Mesothelial cell of epicardium (in vitro differentiated cells): ENCODE data around the gene SERPINB8. TPM values are rescaled to one million over a fixed set of nuclear protein-coding genes. Genes with fewer than 3 reads are reported as not detected.

Source experiments
- DNase-seq, 2 experiments: peaks; one replicate each; pipeline ENCODE4 v3.0.0; 2021; ENCODE audit warnings: low spot score in 2 of 2; ENCODE audit not compliant: unreplicated experiment in 2 of 2
- H3K27ac Mint-ChIP-seq: 2 replicates; pipeline ENCODE4 v1.8.0; 2021; ENCODE audit warnings: mixed read lengths
- H3K27me3 Mint-ChIP-seq: 2 replicates; pipeline ENCODE4 v1.8.0; 2021; ENCODE audit warnings: low read depth, mixed read lengths
- H3K36me3 Mint-ChIP-seq: 2 replicates; pipeline ENCODE4 v1.8.0; 2021; ENCODE audit warnings: mixed read lengths
- H3K4me1 Mint-ChIP-seq: 2 replicates; pipeline ENCODE4 v1.8.0; 2021; ENCODE audit warnings: mixed read lengths
- H3K4me3 Mint-ChIP-seq: 2 replicates; pipeline ENCODE4 v1.8.0; 2021; ENCODE audit warnings: mild to moderate bottlenecking, moderate library complexity, mixed read lengths
- H3K9me3 Mint-ChIP-seq: 2 replicates; pipeline ENCODE4 v1.8.0; 2021; ENCODE audit warnings: mixed read lengths
- total RNA-seq: library from RNA; stranded (reverse); gene quantifications from 3 replicates; pipeline ENCODE4 v1.2.1, GENCODE V29; 2021
- TF ChIP-seq, protein P1 (sequence below): fragments of 200-600 bp; sonication (generic); IDR thresholded peaks from one replicate; pipeline ENCODE4 v1.5.0; 2021; ENCODE audit warnings: antibody characterized with exemption; ENCODE audit not compliant: unreplicated experiment

Gene SERPINB8
- total RNA-seq, 1 donor from 2014 or later: 5.3 TPM

DNA sequence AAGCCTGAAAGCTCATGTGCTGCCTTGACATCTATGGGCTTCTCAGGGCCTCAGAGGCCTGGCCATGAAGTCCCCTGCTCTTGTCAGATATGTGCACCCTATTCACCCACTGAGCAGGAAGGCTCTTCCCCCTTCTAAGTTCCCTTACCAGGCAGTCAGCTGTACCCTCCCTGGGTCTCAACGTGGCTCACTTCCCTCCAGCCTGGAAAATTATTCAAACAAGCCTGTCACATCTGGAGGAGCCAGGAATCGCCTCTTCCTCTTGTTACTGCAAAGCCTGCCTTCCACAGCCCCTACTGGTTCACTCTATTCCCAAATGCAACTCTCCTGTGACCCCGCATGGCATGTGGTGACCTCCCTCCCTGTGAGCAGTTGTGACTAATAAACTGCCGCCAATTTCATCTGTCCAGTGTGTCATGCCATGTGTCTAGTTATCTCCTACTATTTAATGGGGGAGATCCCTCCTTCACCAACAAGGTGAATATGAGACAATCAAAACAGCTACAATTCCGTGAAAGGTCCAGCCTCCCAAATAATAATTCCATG lies 8.4 kb upstream of the SERPINB8 start:
- Mint-ChIP-seq H3K27me3 (no peaks in the 10 kb centered on the region), H3K36me3 (no peaks in the 10 kb centered on the region), H3K4me1 (no peaks in the 10 kb centered on the region), H3K4me3 (no peak overlapping the region), H3K9me3 (peaks cover 6% of the 10 kb centered on the region), H3K27ac (no peak overlapping the region)
- TF ChIP-seq, protein P1, sequence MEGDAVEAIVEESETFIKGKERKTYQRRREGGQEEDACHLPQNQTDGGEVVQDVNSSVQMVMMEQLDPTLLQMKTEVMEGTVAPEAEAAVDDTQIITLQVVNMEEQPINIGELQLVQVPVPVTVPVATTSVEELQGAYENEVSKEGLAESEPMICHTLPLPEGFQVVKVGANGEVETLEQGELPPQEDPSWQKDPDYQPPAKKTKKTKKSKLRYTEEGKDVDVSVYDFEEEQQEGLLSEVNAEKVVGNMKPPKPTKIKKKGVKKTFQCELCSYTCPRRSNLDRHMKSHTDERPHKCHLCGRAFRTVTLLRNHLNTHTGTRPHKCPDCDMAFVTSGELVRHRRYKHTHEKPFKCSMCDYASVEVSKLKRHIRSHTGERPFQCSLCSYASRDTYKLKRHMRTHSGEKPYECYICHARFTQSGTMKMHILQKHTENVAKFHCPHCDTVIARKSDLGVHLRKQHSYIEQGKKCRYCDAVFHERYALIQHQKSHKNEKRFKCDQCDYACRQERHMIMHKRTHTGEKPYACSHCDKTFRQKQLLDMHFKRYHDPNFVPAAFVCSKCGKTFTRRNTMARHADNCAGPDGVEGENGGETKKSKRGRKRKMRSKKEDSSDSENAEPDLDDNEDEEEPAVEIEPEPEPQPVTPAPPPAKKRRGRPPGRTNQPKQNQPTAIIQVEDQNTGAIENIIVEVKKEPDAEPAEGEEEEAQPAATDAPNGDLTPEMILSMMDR: no peak
- DNase-seq: no peak

DNA sequence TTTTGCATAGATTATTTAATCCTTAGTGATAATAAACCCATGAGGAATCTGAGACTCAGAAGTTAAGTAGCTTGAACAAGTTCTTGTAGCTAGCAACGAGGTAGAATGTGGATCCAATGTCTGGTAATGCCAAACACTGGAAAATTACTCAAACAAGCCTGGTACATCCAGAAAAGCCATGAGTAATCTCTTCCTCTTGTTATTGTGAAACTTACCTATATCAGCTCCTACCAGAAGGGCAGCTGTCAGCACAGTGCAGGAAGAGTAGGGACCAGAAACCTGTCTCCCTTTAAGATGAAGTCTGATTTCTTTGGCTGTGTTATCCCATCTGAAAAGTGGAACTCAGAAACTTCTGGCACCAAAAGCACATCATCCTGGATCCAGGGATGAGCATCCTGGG lies 7.7 kb upstream of the SERPINB8 start:
- TF ChIP-seq, protein P1: no peak
- no peaks in the 10 kb centered on the region for H3K27me3 Mint-ChIP-seq
- no peak for DNase-seq
- no peak overlapping the region for H3K27ac Mint-ChIP-seq
- no peaks in the 10 kb centered on the region for H3K36me3 Mint-ChIP-seq
- H3K4me3 Mint-ChIP-seq: no peak overlapping the region
- no peaks in the 10 kb centered on the region for H3K4me1 Mint-ChIP-seq
- peaks cover 6% of the 10 kb centered on the region for H3K9me3 Mint-ChIP-seq

DNA sequence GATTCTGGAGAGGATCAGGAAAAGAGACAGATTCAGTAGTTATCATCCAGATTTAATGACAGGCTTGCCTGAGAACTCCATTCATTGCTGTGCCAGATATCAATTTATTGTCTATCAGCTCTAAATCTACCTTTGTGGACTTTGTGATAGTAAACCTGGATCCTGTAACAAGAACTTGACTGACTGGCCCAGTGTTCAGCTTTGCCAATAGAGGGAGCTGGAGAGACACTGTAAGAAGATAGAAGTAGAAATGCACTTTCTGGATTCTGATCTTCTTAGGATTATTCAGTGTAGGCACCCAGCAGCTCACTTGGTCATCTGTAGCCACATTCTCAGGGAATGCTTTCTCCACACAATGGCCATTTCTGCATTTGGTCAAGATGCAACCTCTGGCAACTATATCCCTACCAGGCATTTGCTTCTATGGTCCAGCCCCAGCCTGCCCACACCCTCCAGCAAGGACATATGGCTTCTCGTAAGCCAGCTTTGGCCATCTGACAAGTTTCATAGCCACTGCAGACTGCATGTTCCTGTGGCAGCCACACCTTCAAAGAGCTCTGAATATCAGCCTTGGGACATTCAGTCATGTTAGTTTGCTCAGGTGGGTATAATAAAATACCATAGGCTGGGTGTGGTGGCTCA lies 6.1 kb upstream of the SERPINB8 start:
- H3K4me1 Mint-ChIP-seq: peaks cover 4% of the 10 kb centered on the region

DNA sequence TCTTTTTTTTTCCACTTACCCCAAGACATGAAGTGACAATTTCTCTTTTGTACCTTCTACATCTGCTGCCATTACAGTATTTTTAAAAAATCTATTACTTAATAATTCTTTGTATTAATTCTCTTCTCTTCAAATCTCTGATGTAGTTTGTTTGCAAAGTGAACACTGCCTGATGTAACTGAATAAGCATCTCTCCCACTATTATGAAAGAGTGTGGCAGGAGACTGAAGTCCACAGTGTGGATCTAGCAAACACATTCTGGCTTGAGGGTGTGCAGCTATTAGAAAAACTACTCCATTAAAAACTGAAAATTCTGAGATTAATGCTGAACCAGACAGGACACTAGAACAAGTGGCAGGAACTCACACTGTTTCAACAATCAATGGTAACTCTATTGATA lies 5.0 kb upstream of the SERPINB8 start:
- no peak for DNase-seq
- H3K27me3 Mint-ChIP-seq: no peaks in the 10 kb centered on the region
- no peak overlapping the region for H3K4me3 Mint-ChIP-seq
- no peaks in the 10 kb centered on the region for H3K9me3 Mint-ChIP-seq
- peaks cover 15% of the 10 kb centered on the region for H3K4me1 Mint-ChIP-seq
- H3K36me3 Mint-ChIP-seq: no peaks in the 10 kb centered on the region
- TF ChIP-seq, protein P1: no peak
- no peak overlapping the region for H3K27ac Mint-ChIP-seq

More for the DNA sequence above, 6.1 kb upstream of the SERPINB8 start:
- Mint-ChIP-seq H3K27me3 (no peaks in the 10 kb centered on the region), H3K27ac (no peak overlapping the region), H3K9me3 (peaks cover 6% of the 10 kb centered on the region), H3K4me3 (no peak overlapping the region), H3K36me3 (no peaks in the 10 kb centered on the region)
- DNase-seq: no peak
- TF ChIP-seq, protein P1: no peak

DNA sequence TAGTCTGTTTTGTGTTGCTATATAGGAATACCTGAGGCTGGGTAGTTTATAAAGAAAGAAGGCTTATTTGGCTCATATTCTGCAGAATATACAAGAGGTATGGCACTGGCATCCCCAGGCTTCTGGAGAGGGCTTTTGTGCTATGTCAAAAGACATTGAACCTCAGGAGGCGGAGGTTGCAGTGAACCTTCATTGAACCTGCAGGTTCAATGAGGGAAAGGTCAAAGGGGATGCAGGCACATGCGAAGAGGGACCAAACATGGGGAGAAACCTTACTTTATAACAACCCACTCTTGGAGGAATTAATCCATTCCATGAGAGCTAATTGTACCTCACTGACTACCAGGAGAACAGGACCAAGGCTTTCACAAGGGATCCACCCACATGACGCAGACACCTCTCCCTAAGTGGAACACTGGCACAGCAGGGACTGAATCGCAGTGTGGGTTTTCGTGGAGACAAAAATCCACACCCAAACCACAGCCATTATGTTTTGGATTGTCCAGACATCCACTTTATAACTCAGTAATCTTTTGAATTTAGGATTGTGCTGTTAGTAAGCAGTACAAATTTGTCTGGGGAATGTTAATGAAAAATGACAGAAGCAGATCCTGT lies 4.1 kb upstream of the SERPINB8 start:
- Mint-ChIP-seq H3K4me1 (peaks cover 15% of the 10 kb centered on the region), H3K36me3 (no peaks in the 10 kb centered on the region), H3K9me3 (no peaks in the 10 kb centered on the region), H3K27me3 (no peaks in the 10 kb centered on the region), H3K4me3 (no peak overlapping the region), H3K27ac (no peak overlapping the region)
- TF ChIP-seq, protein P1: no peak
- DNase-seq: no peak
